Rectal smooth muscle tissue (tissue), 1 donor: ENCODE data around the gene NF2.

Source experiments
- H3K27ac ChIP-seq: one replicate; pipeline ENCODE4 v1.7.0; 2013; ENCODE audit warnings: low read depth, low read length, inconsistent platforms
- H3K27me3 ChIP-seq: one replicate; pipeline ENCODE4 v1.7.0; 2013; ENCODE audit warnings: low read length; ENCODE audit not compliant: control insufficient read depth, insufficient read depth
- H3K36me3 ChIP-seq: one replicate; pipeline ENCODE4 v1.7.0; 2013; ENCODE audit warnings: low read length; ENCODE audit not compliant: control insufficient read depth, insufficient read depth
- H3K4me1 ChIP-seq: one replicate; pipeline ENCODE4 v1.7.0; 2013; ENCODE audit warnings: low read length; ENCODE audit not compliant: control insufficient read depth, insufficient read depth
- H3K4me3 ChIP-seq: one replicate; pipeline ENCODE4 v1.7.0; 2013; ENCODE audit warnings: low read length
- H3K9ac ChIP-seq: one replicate; pipeline ENCODE4 v1.7.0; 2013; ENCODE audit warnings: low read length

NF2 gene

GRCh38 chr22:29638678-29639077 lies 35.2 kb downstream of the NF2 start:
- Histone ChIP-seq H3K27me3 (no peaks in the 10 kb centered on the region), H3K4me1 (no peaks in the 10 kb centered on the region), H3K4me3 (no peak overlapping the region), H3K27ac (no peak overlapping the region), H3K9ac (no peak overlapping the region), H3K36me3 (peaks cover 2% of the 10 kb centered on the region)

GRCh38 chr22:29639096-29639495 lies 35.7 kb downstream of the NF2 start:
- Histone ChIP-seq H3K9ac (no peak overlapping the region), H3K36me3 (peaks cover 2% of the 10 kb centered on the region), H3K4me1 (no peaks in the 10 kb centered on the region), H3K4me3 (no peak overlapping the region), H3K27ac (no peak overlapping the region), H3K27me3 (no peaks in the 10 kb centered on the region)

- Histone ChIP-seq H3K36me3 (peaks cover 2% of the 10 kb centered on the region), H3K4me1 (no peaks in the 10 kb centered on the region), H3K4me3 (no peak overlapping the region), H3K27ac (no peak overlapping the region), H3K27me3 (no peaks in the 10 kb centered on the region), H3K9ac (no peak overlapping the region)
Observed at GRCh38 chr22:29641042-29641699, 37.7 kb downstream of the NF2 start.

- Histone ChIP-seq H3K9ac (no peak overlapping the region), H3K4me3 (no peak overlapping the region), H3K4me1 (no peaks in the 10 kb centered on the region), H3K27ac (no peak overlapping the region), H3K36me3 (peaks cover 2% of the 10 kb centered on the region), H3K27me3 (no peaks in the 10 kb centered on the region)
Observed at GRCh38 chr22:29641700-29642330, 38.4 kb downstream of the NF2 start.

GRCh38 chr22:29642694-29643093 lies 39.3 kb downstream of the NF2 start:
- Histone ChIP-seq H3K36me3 (peaks cover 2% of the 10 kb centered on the region), H3K27me3 (no peaks in the 10 kb centered on the region), H3K9ac (no peak overlapping the region), H3K27ac (no peak overlapping the region), H3K4me1 (no peaks in the 10 kb centered on the region), H3K4me3 (no peak overlapping the region)

- Histone ChIP-seq H3K36me3 (peaks cover 3% of the 10 kb centered on the region), H3K27me3 (no peaks in the 10 kb centered on the region), H3K4me3 (no peak overlapping the region), H3K4me1 (no peaks in the 10 kb centered on the region), H3K27ac (no peak overlapping the region), H3K9ac (no peak overlapping the region)
Observed at GRCh38 chr22:29647954-29648737, 44.7 kb downstream of the NF2 start.

- peaks cover 3% of the 10 kb centered on the region for H3K36me3 ChIP-seq
Observed at GRCh38 chr22:29650370-29650769, 46.9 kb downstream of the NF2 start.

GRCh38 chr22:29651652-29652051 lies 48.2 kb downstream of the NF2 start:
- Histone ChIP-seq H3K4me1 (no peaks in the 10 kb centered on the region), H3K9ac (no peak overlapping the region), H3K4me3 (no peak overlapping the region), H3K27ac (no peak overlapping the region), H3K27me3 (no peaks in the 10 kb centered on the region), H3K36me3 (peaks cover 3% of the 10 kb centered on the region)

More at GRCh38 chr22:29650370-29650769, 46.9 kb downstream of the NF2 start:
- Histone ChIP-seq H3K27ac (no peak overlapping the region), H3K9ac (no peak overlapping the region), H3K27me3 (no peaks in the 10 kb centered on the region), H3K4me1 (no peaks in the 10 kb centered on the region), H3K4me3 (no peak overlapping the region)

GRCh38 chr22:29654420-29654819 lies 51.0 kb downstream of the NF2 start:
- Histone ChIP-seq H3K27ac (no peak overlapping the region), H3K9ac (no peak overlapping the region), H3K4me3 (no peak overlapping the region), H3K27me3 (no peaks in the 10 kb centered on the region), H3K36me3 (peaks cover 3% of the 10 kb centered on the region), H3K4me1 (no peaks in the 10 kb centered on the region)

GRCh38 chr22:29654882-29655281 lies 51.4 kb downstream of the NF2 start:
- H3K27me3 ChIP-seq = no peaks in the 10 kb centered on the region
- H3K4me3 ChIP-seq = no peak overlapping the region
- H3K27ac ChIP-seq = no peak overlapping the region
- no peaks in the 10 kb centered on the region for H3K4me1 ChIP-seq
- no peak overlapping the region for H3K9ac ChIP-seq
- H3K36me3 ChIP-seq = peaks cover 3% of the 10 kb centered on the region

GRCh38 chr22:29658176-29658575 lies 54.7 kb downstream of the NF2 start:
- Histone ChIP-seq H3K4me3 (no peak overlapping the region), H3K27ac (no peak overlapping the region), H3K27me3 (no peaks in the 10 kb centered on the region), H3K9ac (no peak overlapping the region), H3K36me3 (peaks cover 2% of the 10 kb centered on the region), H3K4me1 (no peaks in the 10 kb centered on the region)

GRCh38 chr22:29660021-29660420 lies 56.6 kb downstream of the NF2 start:
- no peak overlapping the region for H3K4me3 ChIP-seq
- peaks cover 10% of the 10 kb centered on the region for H3K36me3 ChIP-seq
- no peak overlapping the region for H3K27ac ChIP-seq
- no peaks in the 10 kb centered on the region for H3K27me3 ChIP-seq
- H3K9ac ChIP-seq = no peak overlapping the region
- H3K4me1 ChIP-seq = no peaks in the 10 kb centered on the region
